SH-SY5Y (cell line): ENCODE results near the gene EXOC6B.

Experiments used
- GATA2 ChIP-seq: IDR thresholded peaks from 2 replicates; pipeline ENCODE4 v1.6.1; 2011; ENCODE audit warnings: mild to moderate bottlenecking, low read depth, low read length
- GATA3 ChIP-seq: IDR thresholded peaks from 2 replicates; pipeline ENCODE4 v1.6.1; 2011; ENCODE audit warnings: low read depth, mild to moderate bottlenecking, low read length, moderate library complexity

DNA sequence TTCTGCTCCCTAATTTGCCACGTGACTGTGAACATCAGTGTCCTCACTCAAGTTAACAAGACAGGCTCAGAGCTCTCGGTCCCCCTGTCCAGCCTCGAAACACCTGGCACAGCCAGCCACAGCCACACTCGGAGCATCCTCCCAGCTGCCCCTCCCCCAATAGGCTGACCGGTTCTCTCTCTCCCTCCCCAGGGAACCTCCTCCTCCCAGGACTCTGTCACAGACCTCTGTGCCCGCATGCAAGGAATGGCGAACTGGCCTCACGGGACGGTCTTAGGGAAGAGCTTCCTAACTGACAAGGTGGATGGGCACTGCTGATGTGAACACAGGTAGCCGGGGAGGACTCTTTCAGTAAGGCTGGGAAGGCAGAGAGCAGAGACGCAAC, 697.0 kb downstream of the EXOC6B start:
- TF ChIP-seq GATA2 (no peak), GATA3 (no peak)
